Mesenchymal stem cell (in vitro differentiated cells and primary cell): ENCODE data around the gene TCF12.

Experiments
- DNase-seq: peaks from one replicate; pipeline ENCODE4 v3.0.0-alpha.2; 2013
- H2AFZ ChIP-seq: one replicate; pipeline ENCODE4 v1.6.1; 2013; ENCODE audit warnings: low read depth, mild to moderate bottlenecking, control low read depth, inconsistent platforms, low read length, moderate library complexity
- H2AK5ac ChIP-seq: 2 replicates; pipeline ENCODE4 v1.6.1; 2013; ENCODE audit warnings: low read length, moderate library complexity, mild to moderate bottlenecking, inconsistent platforms; ENCODE audit not compliant: severe bottlenecking
- H2BK120ac ChIP-seq: one replicate; pipeline ENCODE4 v1.6.1; 2013; ENCODE audit warnings: low read depth, mild to moderate bottlenecking, inconsistent platforms, low read length, moderate library complexity
- H2BK12ac ChIP-seq, 2 experiments: one replicate each; pipeline ENCODE4 v1.6.1; 2013; ENCODE audit warnings: inconsistent platforms in 2 of 2, low read length in 2 of 2, mild to moderate bottlenecking in 2 of 2, moderate library complexity in 2 of 2, control low read depth in 1 of 2
- H2BK15ac ChIP-seq: one replicate; pipeline ENCODE4 v1.6.1; 2013; ENCODE audit warnings: mild to moderate bottlenecking, low read depth, inconsistent platforms; ENCODE audit not compliant: poor library complexity, severe bottlenecking
- H2BK5ac ChIP-seq: 2 replicates; pipeline ENCODE4 v1.6.1; 2013; ENCODE audit warnings: low read depth, mild to moderate bottlenecking, low read length, control low read depth, inconsistent platforms; ENCODE audit not compliant: poor library complexity, severe bottlenecking
- H3K14ac ChIP-seq, 2 experiments: one replicate each; pipeline ENCODE4 v1.6.1; 2013; ENCODE audit warnings: inconsistent platforms in 2 of 2, low read length in 2 of 2, control low read depth in 1 of 2, mild to moderate bottlenecking in 1 of 2, moderate library complexity in 1 of 2
- H3K18ac ChIP-seq, 2 experiments: one replicate each; pipeline ENCODE4 v1.6.1; 2013; ENCODE audit warnings: inconsistent platforms in 2 of 2, low read length in 2 of 2, control low read depth in 1 of 2, low read depth in 1 of 2, mild to moderate bottlenecking in 1 of 2
- H3K23ac ChIP-seq, 2 experiments: one replicate each; pipeline ENCODE4 v1.6.1; 2013; ENCODE audit warnings: inconsistent platforms in 2 of 2, low read length in 2 of 2, mild to moderate bottlenecking in 2 of 2, moderate library complexity in 2 of 2, control low read depth in 1 of 2
- H3K27ac ChIP-seq: 2 replicates; pipeline ENCODE4 v1.5.1; 2013; ENCODE audit warnings: mild to moderate bottlenecking, moderate library complexity, low read length, control low read depth, inconsistent platforms; ENCODE audit not compliant: poor library complexity, severe bottlenecking
- H3K27me3 ChIP-seq, 2 experiments: 2 replicates each; pipeline versions ENCODE4 v1.6.1 to v1.7.0; 2013; ENCODE audit warnings: low read length in 2 of 2, mild to moderate bottlenecking in 2 of 2, moderate library complexity in 2 of 2, control low read depth in 1 of 2, inconsistent platforms in 1 of 2; ENCODE audit not compliant: control insufficient read depth in 1 of 2, insufficient read depth in 1 of 2
- H3K36me3 ChIP-seq, 2 experiments: 2 replicates each; pipeline versions ENCODE4 v1.6.1 to v1.7.0; 2013; ENCODE audit warnings: low read length in 2 of 2, control low read depth in 1 of 2, inconsistent platforms in 1 of 2, low read depth in 1 of 2, mild to moderate bottlenecking in 1 of 2; ENCODE audit not compliant: insufficient read depth in 2 of 2, control insufficient read depth in 1 of 2
- H3K4ac ChIP-seq, 2 experiments: one replicate each; pipeline ENCODE4 v1.6.1; 2013; ENCODE audit warnings: inconsistent platforms in 2 of 2, low read length in 2 of 2, mild to moderate bottlenecking in 2 of 2, moderate library complexity in 2 of 2, control low read depth in 1 of 2, low read depth in 1 of 2
- H3K4me1 ChIP-seq: 2 replicates; pipeline ENCODE4 v1.6.1; 2013; ENCODE audit warnings: low read depth, low read length, control low read depth; ENCODE audit not compliant: control insufficient read depth, insufficient read depth
- H3K4me2 ChIP-seq: 2 replicates; pipeline ENCODE4 v1.6.1; 2013; ENCODE audit warnings: low read length, mild to moderate bottlenecking, inconsistent platforms; ENCODE audit not compliant: poor library complexity, severe bottlenecking
- H3K4me3 ChIP-seq, 2 experiments: 2 replicates each; pipeline versions ENCODE4 v1.5.1 to v1.7.0; 2013; ENCODE audit warnings: low read length in 2 of 2, mild to moderate bottlenecking in 2 of 2, control low read depth in 1 of 2, low read depth in 1 of 2; ENCODE audit not compliant: insufficient read depth in 1 of 2
- H3K79me1 ChIP-seq: replicated peaks from 2 replicates; pipeline ENCODE4 v1.6.1; 2013; ENCODE audit warnings: mild to moderate bottlenecking, control low read depth, low read length, inconsistent platforms; ENCODE audit not compliant: poor library complexity, severe bottlenecking
- H3K9ac ChIP-seq: 2 replicates; pipeline ENCODE4 v1.7.0; 2013; ENCODE audit warnings: mild to moderate bottlenecking, low read length, moderate library complexity
- H3K9me3 ChIP-seq: 2 replicates; pipeline ENCODE4 v1.7.0; 2013; ENCODE audit warnings: mild to moderate bottlenecking, low read length; ENCODE audit not compliant: control insufficient read depth
- H4K8ac ChIP-seq: one replicate; pipeline ENCODE4 v1.6.1; 2013; ENCODE audit warnings: inconsistent platforms, mild to moderate bottlenecking, low read length, moderate library complexity
- H4K91ac ChIP-seq: one replicate; pipeline ENCODE4 v1.6.1; 2013; ENCODE audit warnings: mild to moderate bottlenecking, low read length, inconsistent platforms
- WGBS: methylation state at CpG from one replicate; pipeline ENCODE4 v1.1.7; 2013; ENCODE audit warnings: mixed read lengths; 5-methylcytosine and 5-hydroxymethylcytosine counted together

The TCF12 gene

GRCh38 chr15:57027596-57027995 is 109.2 kb downstream of the TCF12 start:
- peaks cover 12% of the 10 kb centered on the region for H3K79me1 ChIP-seq
- H3K14ac ChIP-seq: no peak overlapping the region
- no peak for DNase-seq
- no peak overlapping the region for H2BK5ac ChIP-seq
- H3K4me2 ChIP-seq: no peak overlapping the region
- no peak overlapping the region for H2BK15ac ChIP-seq
- H4K8ac ChIP-seq: no peak overlapping the region
- H4K91ac ChIP-seq: no peak overlapping the region
- H2BK12ac ChIP-seq: no peak overlapping the region
- no peak overlapping the region for H3K4ac ChIP-seq
- no peak overlapping the region for H3K18ac ChIP-seq
- H3K23ac ChIP-seq: no peak overlapping the region
- peaks cover 3% of the 10 kb centered on the region for H3K9me3 ChIP-seq
- no peak overlapping the region for H3K4me3 ChIP-seq
- no peak overlapping the region for H3K9ac ChIP-seq
- no peaks in the 10 kb centered on the region for H3K36me3 ChIP-seq
- no peak overlapping the region for H2AFZ ChIP-seq
- H3K4me1 ChIP-seq: peaks cover 3% of the 10 kb centered on the region
- WGBS: 100% methylated on average over 5 of the region's 5 CpGs
- H3K27ac ChIP-seq: no peak overlapping the region
- H2BK120ac ChIP-seq: no peak overlapping the region
- no peaks in the 10 kb centered on the region for H3K27me3 ChIP-seq
- no peak overlapping the region for H2AK5ac ChIP-seq

GRCh38 chr15:57028176-57028575 is 109.7 kb downstream of the TCF12 start:
- Histone ChIP-seq H2BK5ac (no peak overlapping the region), H3K18ac (no peak overlapping the region)

GRCh38 chr15:57030011-57030410 is 111.6 kb downstream of the TCF12 start:
- Histone ChIP-seq H2BK120ac (no peak overlapping the region), H3K4ac (no peak overlapping the region), H3K4me3 (no peak overlapping the region), H3K23ac (no peak overlapping the region), H3K18ac (no peak overlapping the region), H3K36me3 (no peaks in the 10 kb centered on the region), H3K14ac (no peak overlapping the region), H2AK5ac (no peak overlapping the region), H2AFZ (no peak overlapping the region), H2BK12ac (no peak overlapping the region), H2BK5ac (no peak overlapping the region), H3K9me3 (no peaks in the 10 kb centered on the region), H3K27ac (no peak overlapping the region), H2BK15ac (no peak overlapping the region), H4K91ac (peak overlapping the region; percentile 7), H3K4me1 (peaks cover 3% of the 10 kb centered on the region), H3K9ac (no peak overlapping the region), H3K79me1 (peaks cover 6% of the 10 kb centered on the region), H4K8ac (no peak overlapping the region), H3K27me3 (no peaks in the 10 kb centered on the region), H3K4me2 (no peak overlapping the region)
- WGBS: 98% methylated on average over 2 of the region's 3 CpGs
- no peak for DNase-seq

More at GRCh38 chr15:57028176-57028575, 109.7 kb downstream of the TCF12 start:
- peaks cover 3% of the 10 kb centered on the region for H3K9me3 ChIP-seq
- no peak overlapping the region for H3K14ac ChIP-seq
- H4K91ac ChIP-seq: no peak overlapping the region
- DNase-seq: no peak
- H3K4me1 ChIP-seq: peaks cover 3% of the 10 kb centered on the region
- no peak overlapping the region for H3K23ac ChIP-seq
- H3K36me3 ChIP-seq: no peaks in the 10 kb centered on the region
- WGBS: 100% methylated on average over 7 of the region's 7 CpGs
- H3K9ac ChIP-seq: no peak overlapping the region
- no peak overlapping the region for H3K4me3 ChIP-seq
- H2BK12ac ChIP-seq: no peak overlapping the region
- no peaks in the 10 kb centered on the region for H3K27me3 ChIP-seq
- no peak overlapping the region for H3K4ac ChIP-seq
- H2BK15ac ChIP-seq: no peak overlapping the region
- no peak overlapping the region for H3K4me2 ChIP-seq
- H3K79me1 ChIP-seq: peaks cover 12% of the 10 kb centered on the region
- no peak overlapping the region for H3K27ac ChIP-seq
- H2AFZ ChIP-seq: no peak overlapping the region
- no peak overlapping the region for H2AK5ac ChIP-seq
- H2BK120ac ChIP-seq: no peak overlapping the region
- no peak overlapping the region for H4K8ac ChIP-seq

GRCh38 chr15:57031082-57031481 is 112.6 kb downstream of the TCF12 start:
- no peak for DNase-seq
- no peak overlapping the region for H3K4ac ChIP-seq
- no peak overlapping the region for H3K23ac ChIP-seq
- peaks cover 6% of the 10 kb centered on the region for H3K4me1 ChIP-seq
- H3K36me3 ChIP-seq: no peaks in the 10 kb centered on the region
- no peak overlapping the region for H2BK5ac ChIP-seq
- H2AK5ac ChIP-seq: no peak overlapping the region
- no peak overlapping the region for H2AFZ ChIP-seq
- no peak overlapping the region for H2BK12ac ChIP-seq
- no peaks in the 10 kb centered on the region for H3K27me3 ChIP-seq
- H4K8ac ChIP-seq: no peak overlapping the region
- no peak overlapping the region for H3K4me2 ChIP-seq
- no peak overlapping the region for H3K4me3 ChIP-seq
- H3K79me1 ChIP-seq: peaks cover 14% of the 10 kb centered on the region
- no peak overlapping the region for H3K14ac ChIP-seq
- H3K18ac ChIP-seq: no peak overlapping the region
- H2BK15ac ChIP-seq: no peak overlapping the region
- no CpG with 5 or more reads among the region's 1 CpG for WGBS
- peak overlapping the region; percentile 39 for H3K27ac ChIP-seq
- H3K9me3 ChIP-seq: no peaks in the 10 kb centered on the region
- no peak overlapping the region for H4K91ac ChIP-seq
- H2BK120ac ChIP-seq: no peak overlapping the region
- peak overlapping the region; percentile 62 for H3K9ac ChIP-seq
